Lower leg skin (tissue), 4 donors: ENCODE data around the gene PACSIN3. TPM values are rescaled to one million over a fixed set of nuclear protein-coding genes. Genes with fewer than 3 reads are reported as not detected.
"Not testable (repeated sequence)": the region's sequence is repeated elsewhere in the genome, so short reads cannot be mapped to it uniquely, and the experiment has no call there.

Source experiments
- DNase-seq, 2 donors: peaks; one replicate each; pipeline ENCODE4 v3.0.0-alpha.2; 2019; ENCODE audit warnings: low spot score in 2 of 2
- H3K4me3 ChIP-seq: fragments of 200-600 bp; sonication (generic); 2 replicates; pipeline ENCODE4 v1.5.1; 2017; ENCODE audit warnings: mild to moderate bottlenecking, low read depth; ENCODE audit not compliant: poor library complexity, severe bottlenecking
- POLR2A ChIP-seq, 2 donors: fragments of 450-650 bp; IDR thresholded peaks; one replicate each; pipeline ENCODE4 v1.6.1; 2016 to 2017; ENCODE audit warnings: antibody characterized with exemption in 2 of 2, mild to moderate bottlenecking in 1 of 2, moderate library complexity in 1 of 2
- WGBS, 2 donors: methylation state at CpG; one replicate each; pipeline ENCODE4 v1.1.5; 2018; 5-methylcytosine and 5-hydroxymethylcytosine counted together
- intact Hi-C: fragments of 100-400 bp; cut with DNase I; formaldehyde crosslinking; loops from one replicate; pipeline ENCODE4 v1.15.0; 2023; ENCODE audit warnings: low total_unique reads
- total RNA-seq, 4 donors: library from RNA; depleted of rRNA; stranded (reverse); fragments of >200 nt; gene quantifications; one replicate each; pipeline ENCODE4 v1.1.0, GENCODE V29; 2016
- TF ChIP-seq, protein P1 (sequence below), 3 donors: fragments of 450-650 bp; IDR thresholded peaks; one replicate each; pipeline ENCODE4 v1.5.1; 2016; ENCODE audit warnings: antibody characterized with exemption in 3 of 3, mild to moderate bottlenecking in 3 of 3, moderate library complexity in 2 of 3

The PACSIN3 gene
- total RNA-seq, 4 donors from 2014 or later: 47.7 to 73.5 (median 58.4) TPM

DNA sequence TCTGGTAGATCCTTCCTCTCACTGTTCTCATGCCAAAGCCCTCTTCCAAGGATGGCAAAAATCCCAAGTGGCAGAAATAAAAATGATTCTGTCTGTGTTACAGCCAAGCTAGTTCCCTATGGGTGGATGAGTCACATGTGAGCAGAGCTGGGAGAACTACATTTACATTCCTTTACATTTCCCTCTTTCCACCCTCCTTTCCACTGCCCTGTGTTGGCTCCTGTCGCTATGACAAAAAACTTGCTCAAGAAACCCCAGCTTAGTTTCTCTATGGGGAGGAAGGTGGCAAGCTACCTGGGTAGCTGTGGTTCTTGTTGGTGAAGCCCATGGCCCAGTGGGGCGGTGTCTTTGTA is 18.4 kb upstream of the PACSIN3 start:
- intact Hi-C loops: no loop called here
- no peak overlapping the region for H3K4me3 ChIP-seq
- 33 to 42% methylated on average over 2 of the region's 2 CpGs for WGBS, 2 donors
- TF ChIP-seq POLR2A (IDR thresholded peaks at IDR 0.05): no peak
- TF ChIP-seq, protein P1, sequence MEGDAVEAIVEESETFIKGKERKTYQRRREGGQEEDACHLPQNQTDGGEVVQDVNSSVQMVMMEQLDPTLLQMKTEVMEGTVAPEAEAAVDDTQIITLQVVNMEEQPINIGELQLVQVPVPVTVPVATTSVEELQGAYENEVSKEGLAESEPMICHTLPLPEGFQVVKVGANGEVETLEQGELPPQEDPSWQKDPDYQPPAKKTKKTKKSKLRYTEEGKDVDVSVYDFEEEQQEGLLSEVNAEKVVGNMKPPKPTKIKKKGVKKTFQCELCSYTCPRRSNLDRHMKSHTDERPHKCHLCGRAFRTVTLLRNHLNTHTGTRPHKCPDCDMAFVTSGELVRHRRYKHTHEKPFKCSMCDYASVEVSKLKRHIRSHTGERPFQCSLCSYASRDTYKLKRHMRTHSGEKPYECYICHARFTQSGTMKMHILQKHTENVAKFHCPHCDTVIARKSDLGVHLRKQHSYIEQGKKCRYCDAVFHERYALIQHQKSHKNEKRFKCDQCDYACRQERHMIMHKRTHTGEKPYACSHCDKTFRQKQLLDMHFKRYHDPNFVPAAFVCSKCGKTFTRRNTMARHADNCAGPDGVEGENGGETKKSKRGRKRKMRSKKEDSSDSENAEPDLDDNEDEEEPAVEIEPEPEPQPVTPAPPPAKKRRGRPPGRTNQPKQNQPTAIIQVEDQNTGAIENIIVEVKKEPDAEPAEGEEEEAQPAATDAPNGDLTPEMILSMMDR (IDR thresholded peaks at IDR 0.05): no peak
- no peak for DNase-seq

DNA sequence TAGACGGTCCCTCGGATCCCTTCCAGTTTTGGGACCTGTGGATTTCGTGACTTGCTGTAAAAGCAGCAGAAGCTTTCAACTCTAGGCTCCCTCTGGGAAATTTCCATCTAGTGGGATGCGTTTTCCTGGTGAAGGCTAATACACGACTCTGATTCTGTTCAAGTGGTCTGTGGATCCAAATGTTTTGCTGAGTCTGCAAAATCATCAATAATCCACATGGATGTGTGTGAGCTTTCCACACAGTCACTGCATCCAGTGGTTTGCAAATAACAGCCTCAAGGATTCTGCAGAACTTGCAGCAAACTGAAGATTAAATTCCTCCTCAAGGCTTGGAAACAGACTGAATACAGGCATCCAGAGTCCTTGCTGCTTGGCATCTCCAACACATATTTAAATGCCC is 16.3 kb upstream of the PACSIN3 start:
- TF ChIP-seq, protein P1 (IDR thresholded peaks at IDR 0.05): no peak
- no peak for TF ChIP-seq POLR2A (IDR thresholded peaks at IDR 0.05)
- WGBS, 2 donors: 79 to 83% methylated on average over 5 of the region's 5 CpGs
- intact Hi-C loops: no loop called here

DNA sequence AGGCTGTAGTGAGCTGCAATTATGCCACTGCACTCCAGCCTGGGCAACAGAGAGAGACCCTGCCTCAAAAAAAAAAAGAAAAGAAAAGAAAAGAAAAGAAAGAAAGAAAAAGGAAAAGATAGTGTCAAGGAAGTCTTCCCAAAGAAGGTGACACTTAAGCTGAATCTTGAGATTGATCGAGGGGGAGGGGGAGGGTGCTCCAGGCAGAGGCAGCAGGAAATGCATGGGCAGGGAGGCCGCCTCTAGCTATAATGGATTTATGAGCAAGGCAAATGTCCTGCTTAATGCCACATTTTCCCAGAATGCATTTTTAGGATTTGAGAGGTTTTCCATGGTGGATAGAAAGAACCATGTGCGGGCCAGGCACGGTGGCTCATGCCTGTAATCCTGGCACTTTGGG is 14.8 kb upstream of the PACSIN3 start:
- no peak for DNase-seq
- 81 to 84% methylated on average over 4 of the region's 4 CpGs for WGBS, 2 donors
- no peak for TF ChIP-seq POLR2A (IDR thresholded peaks at IDR 0.05)
- TF ChIP-seq, protein P1 (IDR thresholded peaks at IDR 0.05): no peak
- no peak overlapping the region for H3K4me3 ChIP-seq
- intact Hi-C loops: no loop called here

More for the DNA sequence above, 16.3 kb upstream of the PACSIN3 start:
- no peak overlapping the region for H3K4me3 ChIP-seq
- DNase-seq: no peak

DNA sequence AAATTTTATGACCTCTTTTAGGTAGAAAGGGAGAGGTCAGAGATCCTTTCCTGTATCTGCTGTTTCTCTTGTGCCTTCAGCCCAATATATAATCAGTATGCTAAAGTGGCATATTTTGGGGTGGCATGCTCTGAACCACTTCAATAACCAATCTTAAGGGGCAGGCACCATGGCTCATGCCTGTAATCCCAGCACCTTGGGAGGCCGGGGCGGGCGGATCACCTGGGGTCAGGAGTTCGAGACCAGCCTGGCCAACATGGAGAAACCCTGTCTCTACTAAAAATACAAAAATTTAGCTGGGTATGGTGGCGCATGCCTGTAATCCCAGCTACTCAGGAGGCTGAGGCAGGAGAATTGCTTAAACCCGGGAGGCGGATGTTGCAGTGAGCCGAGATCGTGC is 11.9 kb upstream of the PACSIN3 start:
- WGBS, 2 donors: 92 to 94% methylated on average over 9 of the region's 9 CpGs
- intact Hi-C loops, H3K4me3 ChIP-seq, DNase-seq: not testable (repeated sequence)

DNA sequence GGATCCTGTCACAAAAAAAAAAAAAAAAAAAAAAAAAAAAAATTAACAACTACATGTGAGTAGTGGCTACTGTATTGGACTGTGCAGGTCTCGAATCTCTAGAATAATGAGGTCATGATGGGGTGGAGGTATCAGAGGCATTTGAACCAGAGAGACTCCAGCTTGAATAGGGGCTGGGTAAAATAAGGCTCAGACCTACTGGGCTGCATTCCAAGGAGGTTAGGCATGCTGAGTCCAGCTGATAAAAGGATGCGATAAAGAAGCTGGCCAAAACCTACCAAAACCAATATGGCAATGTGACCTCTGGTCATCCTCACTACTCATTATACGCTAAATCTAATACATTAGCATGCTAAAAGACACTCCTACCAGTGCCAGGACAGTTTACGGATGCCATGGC is 5.9 kb upstream of the PACSIN3 start:
- no peak for DNase-seq
- intact Hi-C loops: no loop called here
- WGBS, 2 donors: 84 to 88% methylated on average over 4 of the region's 4 CpGs
- H3K4me3 ChIP-seq: no peak overlapping the region
- TF ChIP-seq, protein P1 (IDR thresholded peaks at IDR 0.05): no peak
- TF ChIP-seq POLR2A (IDR thresholded peaks at IDR 0.05): no peak

DNA sequence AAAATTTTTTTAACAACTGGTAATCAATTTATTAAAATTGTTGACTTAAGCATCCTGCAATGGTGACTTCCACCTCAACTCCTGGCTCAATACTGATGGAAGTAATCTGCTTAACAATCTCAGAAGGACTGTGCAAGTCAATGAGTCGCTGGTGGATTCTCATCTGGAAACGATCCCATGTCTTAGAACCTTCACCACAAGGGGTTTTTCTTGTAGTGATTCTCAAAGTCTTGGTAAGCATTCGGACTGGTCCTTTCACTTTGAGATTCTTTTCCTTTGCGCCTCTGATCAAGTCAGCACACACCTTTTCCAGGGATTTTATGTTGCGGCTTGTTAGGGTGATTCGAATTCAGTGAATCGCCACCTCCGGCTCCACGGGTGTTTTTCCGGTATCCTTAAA is 4.9 kb upstream of the PACSIN3 start:
- WGBS, 2 donors: 68 to 71% methylated on average over 10 of the region's 10 CpGs
- H3K4me3 ChIP-seq, intact Hi-C loops, DNase-seq: not testable (repeated sequence)

DNA sequence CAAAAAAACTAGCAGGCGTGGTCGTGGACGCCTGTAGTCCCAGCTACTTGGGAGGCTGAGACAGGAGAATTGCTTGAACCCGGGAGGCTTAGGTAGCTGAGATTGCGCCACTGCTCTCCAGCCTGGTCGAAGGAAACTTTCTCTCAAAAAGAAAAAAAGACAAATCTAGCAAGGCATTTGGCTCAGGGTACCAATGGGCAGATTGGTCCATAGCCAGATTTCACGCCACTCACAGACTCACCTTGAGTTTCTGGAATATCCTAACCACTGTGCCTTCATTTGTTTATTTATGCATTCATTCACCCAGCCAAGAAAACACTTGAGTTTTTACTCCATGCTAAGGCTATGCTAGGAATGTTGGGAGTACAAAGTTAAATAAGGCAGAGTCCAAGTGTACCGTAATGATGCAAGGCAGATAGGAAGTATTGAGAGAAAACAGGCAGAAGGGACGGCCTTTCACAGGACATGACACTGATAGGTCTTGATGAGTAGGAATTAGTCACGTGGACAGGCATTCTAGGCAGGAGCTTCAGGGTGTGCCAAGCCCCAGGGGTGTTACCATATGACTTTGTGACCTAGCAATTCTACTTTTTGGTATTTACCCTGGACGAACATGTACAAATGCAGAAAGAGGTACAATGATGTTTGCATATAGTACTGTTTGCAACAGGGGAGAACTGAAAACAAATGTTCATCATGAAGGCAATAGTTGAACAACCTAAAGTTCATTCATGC is 3.0 kb upstream of the PACSIN3 start:
- intact Hi-C loops: loop anchor here (10.0 kb wide), 1 partner anchor 166 kb away; the partner anchor contains the start of gene MYBPC3
- no peak for TF ChIP-seq POLR2A (IDR thresholded peaks at IDR 0.05)
- TF ChIP-seq, protein P1 (IDR thresholded peaks at IDR 0.05): no peak
- no peak overlapping the region for H3K4me3 ChIP-seq
- 62 to 70% methylated on average over 11 of the region's 11 CpGs for WGBS, 2 donors
- no peak for DNase-seq
